NCI-H187 treated with DMSO at 0.1 percent for 48 hours (cell line): ENCODE measurements around the gene ACE.
"Not testable (repeated sequence)": the region's sequence is repeated elsewhere in the genome, so short reads cannot be mapped to it uniquely, and the experiment has no call there.

Experiments
- DNase-seq: peaks from one replicate; lab custom pipeline; 2025; lab: John Stamatoyannopoulos, UW

ACE gene

GRCh38 chr17:63444457-63444856 lies 32.4 kb upstream of the ACE start:
- no peak for DNase-seq

GRCh38 chr17:63445065-63445464 lies 31.8 kb upstream of the ACE start:
- no peak for DNase-seq

GRCh38 chr17:63445571-63445953 lies 31.3 kb upstream of the ACE start:
- DNase-seq: no peak

GRCh38 chr17:63445954-63446752 lies 30.7 kb upstream of the ACE start, which contains the start of gene CYB561:
Gene CYB561 (minus strand): TSS chr17:63446306. CDS start chr17:63437547, 8,759 bp downstream.
- DNase-seq: no peak

GRCh38 chr17:63446753-63447470 lies 29.9 kb upstream of the ACE start:
- DNase-seq: no peak

- no peak for DNase-seq
Measured at GRCh38 chr17:63447471-63448009, 29.3 kb upstream of the ACE start.

GRCh38 chr17:63448655-63449054 lies 28.2 kb upstream of the ACE start:
- DNase-seq: no peak

- DNase-seq: no peak
Measured at GRCh38 chr17:63450551-63450950, 26.3 kb upstream of the ACE start.

- DNase-seq: no peak
Measured at GRCh38 chr17:63451150-63451549, 25.7 kb upstream of the ACE start.

GRCh38 chr17:63452046-63452961 lies 24.6 kb upstream of the ACE start:
- DNase-seq: no peak

GRCh38 chr17:63452962-63453551 lies 23.8 kb upstream of the ACE start:
- DNase-seq: no peak

GRCh38 chr17:63454357-63454756 lies 22.5 kb upstream of the ACE start:
- DNase-seq: not testable (repeated sequence)

- no peak for DNase-seq
Measured at GRCh38 chr17:63454915-63455314, 21.9 kb upstream of the ACE start.

GRCh38 chr17:63455417-63455816 lies 21.4 kb upstream of the ACE start:
- no peak for DNase-seq

GRCh38 chr17:63458478-63458877 lies 18.4 kb upstream of the ACE start:
- DNase-seq: no peak

- DNase-seq: no peak
Measured at GRCh38 chr17:63460018-63460417, 16.8 kb upstream of the ACE start.

- no peak for DNase-seq
Measured at GRCh38 chr17:63463771-63464170, 13.1 kb upstream of the ACE start.

GRCh38 chr17:63464691-63465236 lies 12.1 kb upstream of the ACE start:
- DNase-seq: no peak

GRCh38 chr17:63468099-63468498 lies 8.8 kb upstream of the ACE start:
- not testable (repeated sequence) for DNase-seq

- DNase-seq: no peak
Measured at GRCh38 chr17:63474174-63474573, 2.7 kb upstream of the ACE start.
